GM12872 (cell line): ENCODE measurements around the gene SLC17A3.

Experiments
- TF ChIP-seq, protein P1 (sequence below): IDR thresholded peaks from 3 replicates; pipeline ENCODE4 v1.5.1; 2011; ENCODE audit warnings: low read depth, mild to moderate bottlenecking, low read length, moderate library complexity; ENCODE audit not compliant: insufficient read depth

Gene SLC17A3

GRCh38 chr6:25834950-25835349 is 39.1 kb downstream of the SLC17A3 start:
- TF ChIP-seq, protein P1, sequence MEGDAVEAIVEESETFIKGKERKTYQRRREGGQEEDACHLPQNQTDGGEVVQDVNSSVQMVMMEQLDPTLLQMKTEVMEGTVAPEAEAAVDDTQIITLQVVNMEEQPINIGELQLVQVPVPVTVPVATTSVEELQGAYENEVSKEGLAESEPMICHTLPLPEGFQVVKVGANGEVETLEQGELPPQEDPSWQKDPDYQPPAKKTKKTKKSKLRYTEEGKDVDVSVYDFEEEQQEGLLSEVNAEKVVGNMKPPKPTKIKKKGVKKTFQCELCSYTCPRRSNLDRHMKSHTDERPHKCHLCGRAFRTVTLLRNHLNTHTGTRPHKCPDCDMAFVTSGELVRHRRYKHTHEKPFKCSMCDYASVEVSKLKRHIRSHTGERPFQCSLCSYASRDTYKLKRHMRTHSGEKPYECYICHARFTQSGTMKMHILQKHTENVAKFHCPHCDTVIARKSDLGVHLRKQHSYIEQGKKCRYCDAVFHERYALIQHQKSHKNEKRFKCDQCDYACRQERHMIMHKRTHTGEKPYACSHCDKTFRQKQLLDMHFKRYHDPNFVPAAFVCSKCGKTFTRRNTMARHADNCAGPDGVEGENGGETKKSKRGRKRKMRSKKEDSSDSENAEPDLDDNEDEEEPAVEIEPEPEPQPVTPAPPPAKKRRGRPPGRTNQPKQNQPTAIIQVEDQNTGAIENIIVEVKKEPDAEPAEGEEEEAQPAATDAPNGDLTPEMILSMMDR, result no peak

DNA sequence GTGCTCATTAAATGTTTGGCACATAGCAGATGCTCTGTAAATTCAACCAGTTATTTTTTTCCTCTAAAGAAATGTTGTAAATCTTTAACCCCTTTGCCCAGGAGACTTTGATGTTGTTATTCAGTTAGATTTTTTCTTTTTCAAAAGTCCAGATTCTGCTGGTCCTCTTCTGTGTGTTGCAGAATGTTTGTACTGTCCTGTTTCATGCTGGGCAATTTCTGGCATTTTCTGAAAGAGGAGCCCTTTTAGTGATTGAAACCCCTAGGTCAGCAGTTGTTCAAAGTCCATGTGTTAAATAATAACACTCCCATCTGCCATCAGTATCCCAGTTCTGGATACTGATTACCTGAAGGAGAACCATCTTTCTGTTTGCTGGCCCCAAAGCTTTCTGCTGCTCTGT is 40.9 kb downstream of the SLC17A3 start:
- TF ChIP-seq, protein P1, result no peak

GRCh38 chr6:25832670-25833069 is 41.4 kb downstream of the SLC17A3 start:
- TF ChIP-seq, protein P1, result no peak

- TF ChIP-seq, protein P1, result no peak
Measured at GRCh38 chr6:25832307-25832662, 41.8 kb downstream of the SLC17A3 start.

DNA sequence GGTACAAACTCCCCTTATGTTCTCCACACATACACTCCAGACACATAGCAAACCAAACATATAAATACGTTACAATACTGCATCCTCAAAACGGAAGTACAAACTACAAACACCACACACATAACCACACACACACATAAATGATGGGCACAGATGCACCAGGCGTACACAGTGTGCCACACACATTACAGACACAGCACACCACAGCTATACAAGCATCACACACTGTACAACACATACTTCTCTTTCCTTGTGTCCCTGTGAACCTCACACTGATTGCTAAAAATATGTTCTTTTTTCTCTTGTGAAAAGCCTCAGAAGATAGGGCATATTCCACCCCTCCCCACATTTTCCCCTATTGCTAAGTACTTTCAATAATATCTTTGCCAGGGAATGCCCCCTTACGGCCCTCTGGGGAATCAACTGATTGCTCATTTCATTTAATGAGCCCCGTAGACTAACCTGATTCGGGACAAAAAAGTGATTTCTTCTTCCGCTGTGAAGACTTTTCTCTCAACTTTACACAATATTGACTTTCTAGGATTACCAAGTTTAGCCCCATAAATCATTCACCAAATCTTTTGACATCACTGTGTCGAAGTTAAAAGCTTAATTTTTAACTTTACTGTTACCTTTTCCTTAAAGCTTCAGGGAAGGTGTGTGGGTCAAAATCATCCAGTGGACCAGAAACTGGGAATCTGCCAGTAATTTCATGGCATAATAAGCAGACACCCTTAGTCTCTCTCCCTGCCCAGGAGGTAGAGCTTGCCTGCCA is 42.3 kb downstream of the SLC17A3 start, which contains the start of gene SLC17A1:
Gene SLC17A1, minus strand, starts transcription at position 521 of the 775 bp plus-strand sequence. CDS start 1,495 bp downstream, outside the sequence.
- TF ChIP-seq, protein P1, result no peak

DNA sequence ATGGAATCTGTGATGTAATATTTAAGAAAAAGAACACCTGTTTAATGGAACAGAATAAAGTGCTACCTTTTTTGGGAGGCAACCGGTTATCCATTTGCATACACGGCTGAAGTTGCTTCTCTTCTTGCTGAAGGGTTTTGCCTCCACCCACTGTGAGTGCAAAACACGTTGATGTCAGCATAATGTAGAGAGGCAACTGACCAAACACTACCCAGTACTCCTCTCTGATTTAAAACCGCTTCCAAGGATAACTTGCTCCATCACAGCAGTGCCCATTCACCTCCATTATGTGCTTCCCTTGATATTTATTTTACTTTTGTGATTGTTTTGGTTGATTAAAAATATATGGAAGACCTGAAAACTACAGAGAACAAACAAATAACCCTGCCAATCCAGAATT is 43.6 kb downstream of the SLC17A3 start:
- TF ChIP-seq, protein P1, result no peak

GRCh38 chr6:25829375-25829774 is 44.7 kb downstream of the SLC17A3 start:
- TF ChIP-seq, protein P1, result no peak
